Measurements from ENCODE around the gene ELOVL2.

The ELOVL2 gene

DNA sequence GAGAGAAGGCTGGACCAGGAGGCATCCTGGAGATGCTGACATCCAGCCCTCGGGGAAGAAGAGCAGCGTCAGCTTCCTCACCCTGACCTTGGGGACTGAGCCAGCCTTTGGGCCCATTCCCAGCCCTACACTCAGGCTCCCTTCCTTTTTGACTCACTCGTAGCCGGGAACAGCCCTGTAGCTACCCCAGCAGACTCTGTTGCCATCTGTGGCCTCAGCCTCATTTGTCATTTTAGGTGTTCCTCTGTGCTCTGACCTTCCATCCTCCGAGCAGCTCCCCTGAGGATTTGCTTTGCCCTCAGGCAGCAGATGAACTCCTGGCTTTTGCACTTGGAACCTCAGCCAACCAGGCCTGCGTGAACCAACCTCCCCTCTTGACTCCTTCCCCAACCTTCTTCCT is 67.5 kb downstream of the ELOVL2 start:
- no peak overlapping the region for H3K27ac ChIP-seq
- no peak for DNase-seq (ENCODE audit: low spot score)
- no peak for TF ChIP-seq CTCF (IDR thresholded peaks at IDR 0.05)
- H3K4me3 ChIP-seq = no peak overlapping the region

GRCh38 chr6:10972196-10972595 is 71.9 kb downstream of the ELOVL2 start:
- no peak for DNase-seq (ENCODE audit: low spot score)
- Histone ChIP-seq H3K27ac (no peak overlapping the region), H3K4me3 (no peak overlapping the region)
- no peak for TF ChIP-seq CTCF (IDR thresholded peaks at IDR 0.05)

- Histone ChIP-seq H3K4me3 (no peak overlapping the region), H3K27ac (no peak overlapping the region)
- no peak for TF ChIP-seq CTCF (IDR thresholded peaks at IDR 0.05)
- DNase-seq (ENCODE audit: low spot score) = no peak
Observed at GRCh38 chr6:10970731-10971130, 73.4 kb downstream of the ELOVL2 start.

DNA sequence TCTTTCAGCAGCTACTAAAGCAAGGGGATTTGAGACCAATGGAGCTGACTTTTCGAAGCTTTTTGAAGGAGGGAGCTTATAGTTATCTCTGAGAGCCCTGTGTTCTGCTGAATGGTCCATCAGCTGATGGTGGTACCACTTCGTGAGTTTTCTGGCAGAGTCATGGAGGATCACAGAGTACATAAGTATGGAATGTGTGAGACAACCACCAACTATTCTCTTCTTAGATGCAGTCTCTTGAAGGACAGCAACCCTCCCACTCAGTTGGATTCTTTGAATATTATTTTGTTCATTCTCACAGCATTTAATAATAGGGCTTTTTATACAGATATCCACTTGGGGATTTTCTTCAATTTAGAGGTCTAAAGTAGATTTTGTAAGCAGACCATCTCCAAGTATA is 75.3 kb downstream of the ELOVL2 start:
- DNase-seq (ENCODE audit: low spot score) = no peak
- TF ChIP-seq CTCF (IDR thresholded peaks at IDR 0.05) = no peak
- H3K27ac ChIP-seq = no peak overlapping the region
- no peak overlapping the region for H3K4me3 ChIP-seq

DNA sequence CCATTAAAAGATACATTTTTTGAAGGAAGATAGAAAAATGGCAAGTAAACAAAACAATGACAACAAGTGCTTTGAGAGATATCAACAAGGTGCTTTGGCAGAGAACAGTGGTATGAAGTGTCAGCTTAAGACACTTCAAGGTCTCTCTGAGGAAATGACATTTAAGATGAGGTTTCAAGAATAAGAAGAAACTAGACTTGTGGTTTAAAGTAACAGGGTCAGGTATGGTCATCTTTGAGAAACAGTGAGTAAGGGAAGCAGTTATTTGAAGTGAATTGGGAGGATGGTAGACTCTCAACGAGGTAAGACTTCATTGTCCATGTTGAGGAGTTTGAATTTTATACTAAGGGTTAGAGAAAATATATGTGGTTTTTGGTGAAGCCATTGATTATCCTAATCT is 79.4 kb downstream of the ELOVL2 start:
- H3K4me3 ChIP-seq = no peak overlapping the region
- no peak for DNase-seq (ENCODE audit: low spot score)
- no peak for TF ChIP-seq CTCF (IDR thresholded peaks at IDR 0.05)

DNA sequence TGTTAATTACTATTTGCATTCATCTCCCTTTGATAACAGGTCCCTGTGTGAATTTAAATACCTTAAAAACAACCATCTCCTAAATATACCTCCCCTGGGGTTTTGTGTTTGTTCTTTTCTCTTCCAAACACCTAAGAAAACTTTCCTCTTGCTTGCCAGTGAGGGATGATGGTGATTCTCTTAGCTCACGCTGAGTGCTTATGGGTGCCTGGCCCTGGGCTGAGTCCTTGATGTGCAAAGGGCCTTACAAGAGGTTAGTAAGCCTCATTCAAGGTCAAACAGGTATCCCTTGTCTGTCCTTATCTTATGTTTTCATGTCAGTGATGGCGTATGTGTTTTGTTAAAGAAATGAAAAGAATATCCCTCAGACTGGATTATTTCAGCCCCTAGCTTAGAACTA is 81.0 kb downstream of the ELOVL2 start:
- no peak for TF ChIP-seq CTCF (IDR thresholded peaks at IDR 0.05)
- no peak overlapping the region for H3K27ac ChIP-seq
- DNase-seq (ENCODE audit: low spot score) = no peak
- no peak overlapping the region for H3K4me3 ChIP-seq

More for the DNA sequence above, 79.4 kb downstream of the ELOVL2 start:
- H3K27ac ChIP-seq = no peak overlapping the region

- DNase-seq (ENCODE audit: low spot score) = no peak
- Histone ChIP-seq H3K4me3 (no peak overlapping the region), H3K27ac (no peak overlapping the region)
- no peak for TF ChIP-seq CTCF (IDR thresholded peaks at IDR 0.05)
Observed at GRCh38 chr6:10962673-10963072, 81.4 kb downstream of the ELOVL2 start.
